Mucosa of descending colon (tissue), 3 donors: ENCODE measurements around the gene HNRNPA0. TPM values are rescaled to one million over a fixed set of nuclear protein-coding genes. Genes with fewer than 3 reads are reported as not detected.

Experiments
- ATAC-seq: fragments of 200-7000 bp; cut with Tn5 transposase; one replicate; pipeline ENCODE4 v1.9.1; 2020; ENCODE audit warnings: mild to moderate bottlenecking, moderate library complexity
- DNase-seq, 3 donors: peaks; one replicate each; pipeline ENCODE4 v3.0.0-alpha.2; 2020
- H3K36me3 ChIP-seq: fragments of 200-600 bp; one replicate; pipeline ENCODE4 v1.8.0; 2021; ENCODE audit warnings: low read depth, mild to moderate bottlenecking
- H3K4me1 ChIP-seq: fragments of 200-600 bp; one replicate; pipeline ENCODE4 v1.8.0; 2021; ENCODE audit warnings: low read depth, mild to moderate bottlenecking
- H3K4me3 ChIP-seq: fragments of 200-600 bp; one replicate; pipeline ENCODE4 v1.8.0; 2021; ENCODE audit warnings: mild to moderate bottlenecking
- H3K9me3 ChIP-seq: fragments of 200-600 bp; one replicate; pipeline ENCODE4 v1.8.0; 2021; ENCODE audit warnings: mild to moderate bottlenecking
- CTCF ChIP-seq: fragments of 200-600 bp; IDR thresholded peaks from one replicate; pipeline ENCODE4 v1.8.0; 2022; ENCODE audit warnings: antibody characterized with exemption, mild to moderate bottlenecking
- intact Hi-C, 2 donors: fragments of 100-400 bp; cut with DNase I in 1 of 2; cut with micrococcal nuclease in 1 of 2; formaldehyde crosslinking; loops; one replicate each; pipeline versions ENCODE4 v1.11.0 to v1.11.1; 2022; cut with DNase I, micrococcal nuclease
- total RNA-seq, 3 donors: library from RNA; stranded (reverse); fragmentation: NEBNext Ultra II Directional in 2 of 3; extraction: Animal tissue kit (Norgen Biotek cat#: 25700) in 2 of 3; gene quantifications; one replicate each; pipeline versions ENCODE4 v1.2.1 to v1.2.4, GENCODE V29; 2021 to 2023
- donor health status: DM: no; HTN: no; CAD: no; lungs with moderate emphysema.
- donor health status: DM: no; HTN: no; CAD: no.
- donor health status: DM: no; HTN: yes; CAD: no.

Gene HNRNPA0
- total RNA-seq, 3 donors from 2014 or later: 16.9 to 27.9 (median 24.2) TPM

- ATAC-seq (no peak), DNase-seq (peak in 1 of 3 donors; percentile 44)
- H3K9me3 ChIP-seq: no peaks in the 10 kb centered on the region
- intact Hi-C loops: no loop called here
- H3K4me1 ChIP-seq: peaks cover 22% of the 10 kb centered on the region
- H3K4me3 ChIP-seq: no peak overlapping the region
- no peaks in the 10 kb centered on the region for H3K36me3 ChIP-seq
- TF ChIP-seq CTCF: peak; percentile 62
These were observed 2.2 kb downstream of the HNRNPA0 start for GRCh38 chr5:137751869-137752491.

GRCh38 chr5:137750436-137750835 is 3.7 kb downstream of the HNRNPA0 start:
- ATAC-seq (no peak), DNase-seq (no peak)
- TF ChIP-seq CTCF: no peak
- H3K4me1 ChIP-seq: peaks cover 22% of the 10 kb centered on the region
- H3K36me3 ChIP-seq: no peaks in the 10 kb centered on the region
- no peak overlapping the region for H3K4me3 ChIP-seq
- intact Hi-C loops: no loop called here
- H3K9me3 ChIP-seq: no peaks in the 10 kb centered on the region

- Histone ChIP-seq H3K36me3 (no peaks in the 10 kb centered on the region), H3K4me1 (peaks cover 22% of the 10 kb centered on the region), H3K4me3 (no peak overlapping the region), H3K9me3 (no peaks in the 10 kb centered on the region)
- TF ChIP-seq CTCF: no peak
- intact Hi-C loops: no loop called here
- DNase-seq (no peak), ATAC-seq (no peak)
These were observed 6.3 kb downstream of the HNRNPA0 start for GRCh38 chr5:137747848-137748247.

GRCh38 chr5:137743031-137743640 is 11.0 kb downstream of the HNRNPA0 start:
- no peaks in the 10 kb centered on the region for H3K36me3 ChIP-seq
- no peaks in the 10 kb centered on the region for H3K9me3 ChIP-seq
- ATAC-seq (peak; percentile 87), DNase-seq (peak in 1 of 3 donors; percentile 73)
- no peaks in the 10 kb centered on the region for H3K4me1 ChIP-seq
- TF ChIP-seq CTCF: peak; percentile 20
- intact Hi-C loops: loop anchor here (5.0 kb wide), 2 partner anchors 81 to 111 kb away; no protein-coding TSS in a partner anchor
- H3K4me3 ChIP-seq: no peak overlapping the region

GRCh38 chr5:137741718-137742117 is 12.4 kb downstream of the HNRNPA0 start:
- H3K4me3 ChIP-seq: no peak overlapping the region
- no peaks in the 10 kb centered on the region for H3K4me1 ChIP-seq
- intact Hi-C loops: loop anchor here (5.0 kb wide), 2 partner anchors 79 to 109 kb away; no protein-coding TSS in a partner anchor
- DNase-seq (no peak), ATAC-seq (no peak)
- no peaks in the 10 kb centered on the region for H3K9me3 ChIP-seq
- no peak for TF ChIP-seq CTCF
- H3K36me3 ChIP-seq: no peaks in the 10 kb centered on the region
